ENCODE results near the gene FIGN. TPM values are rescaled to one million over a fixed set of nuclear protein-coding genes. Genes with fewer than 3 reads are reported as not detected.

Gene FIGN
- total RNA-seq, 4 donors from 2014 or later = 5.8 to 12.0 (median 11.1) TPM

DNA sequence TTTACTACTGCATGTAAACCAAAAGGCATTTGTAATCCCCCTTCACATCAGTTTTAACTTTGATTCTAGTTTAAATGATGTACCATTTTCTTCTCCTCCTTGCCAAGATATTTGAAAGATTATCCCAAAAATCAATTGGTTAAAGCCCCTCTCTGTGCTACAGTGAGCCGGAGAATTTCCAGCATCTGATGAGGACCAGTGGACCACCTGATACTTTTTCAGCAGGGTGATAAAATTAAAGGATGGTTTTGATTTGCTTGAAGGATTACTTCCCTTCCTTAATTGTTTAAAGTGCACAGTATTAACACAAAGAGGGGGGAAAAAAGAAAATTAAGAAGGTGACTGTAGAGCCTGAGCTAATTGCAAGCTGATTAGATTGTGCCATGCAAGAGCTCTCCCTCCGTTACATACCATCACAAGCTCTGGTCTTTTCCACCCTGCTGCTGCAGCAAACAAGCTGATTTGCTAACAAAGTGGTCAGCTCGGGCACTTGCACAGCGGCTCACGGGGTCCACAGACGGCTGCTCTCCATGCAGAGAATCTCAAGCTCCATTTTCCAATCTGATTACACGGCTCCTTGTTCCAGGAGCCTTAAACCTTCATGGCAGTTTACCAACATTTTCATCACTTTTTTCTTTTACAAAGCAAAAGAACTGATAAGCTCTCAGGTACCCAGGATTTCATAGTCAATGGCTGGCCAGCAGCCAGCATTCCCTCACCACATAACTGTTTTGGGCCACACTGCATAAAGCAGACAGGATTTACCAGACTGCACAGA, 22.1 kb downstream of the FIGN start:
- H3K4me1 ChIP-seq = peaks cover 11 to 31% (median 22%) of the 10 kb centered on the region in 4 donors
- 60% methylated on average over 7 of the region's 7 CpGs for WGBS
- DNase-seq (ENCODE audit: extremely low spot score) = no peak
- H3K36me3 ChIP-seq = no peaks in the 10 kb centered on the region
- no peak overlapping the region for H3K4me3 ChIP-seq
- no peaks in the 10 kb centered on the region for H3K27me3 ChIP-seq
- H3K9me3 ChIP-seq = no peaks in the 10 kb centered on the region
- intact Hi-C loops (cut with DNase I) = no loop called here
- H3K27ac ChIP-seq (replicated peaks in 1 of 4) = no peak overlapping the region
- TF ChIP-seq POLR2A (IDR thresholded peaks at IDR 0.05; ENCODE audit: low read depth) = no peak
- TF ChIP-seq, protein P1, sequence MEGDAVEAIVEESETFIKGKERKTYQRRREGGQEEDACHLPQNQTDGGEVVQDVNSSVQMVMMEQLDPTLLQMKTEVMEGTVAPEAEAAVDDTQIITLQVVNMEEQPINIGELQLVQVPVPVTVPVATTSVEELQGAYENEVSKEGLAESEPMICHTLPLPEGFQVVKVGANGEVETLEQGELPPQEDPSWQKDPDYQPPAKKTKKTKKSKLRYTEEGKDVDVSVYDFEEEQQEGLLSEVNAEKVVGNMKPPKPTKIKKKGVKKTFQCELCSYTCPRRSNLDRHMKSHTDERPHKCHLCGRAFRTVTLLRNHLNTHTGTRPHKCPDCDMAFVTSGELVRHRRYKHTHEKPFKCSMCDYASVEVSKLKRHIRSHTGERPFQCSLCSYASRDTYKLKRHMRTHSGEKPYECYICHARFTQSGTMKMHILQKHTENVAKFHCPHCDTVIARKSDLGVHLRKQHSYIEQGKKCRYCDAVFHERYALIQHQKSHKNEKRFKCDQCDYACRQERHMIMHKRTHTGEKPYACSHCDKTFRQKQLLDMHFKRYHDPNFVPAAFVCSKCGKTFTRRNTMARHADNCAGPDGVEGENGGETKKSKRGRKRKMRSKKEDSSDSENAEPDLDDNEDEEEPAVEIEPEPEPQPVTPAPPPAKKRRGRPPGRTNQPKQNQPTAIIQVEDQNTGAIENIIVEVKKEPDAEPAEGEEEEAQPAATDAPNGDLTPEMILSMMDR (IDR thresholded peaks at IDR 0.05) = no peak
- TF ChIP-seq EP300 (IDR thresholded peaks at IDR 0.05) = no peak
- TF ChIP-seq POLR2AphosphoS5 (IDR thresholded peaks at IDR 0.05) = no peak

- Histone ChIP-seq H3K9me3 (no peaks in the 10 kb centered on the region), H3K36me3 (no peaks in the 10 kb centered on the region), H3K27me3 (no peaks in the 10 kb centered on the region), H3K27ac (replicated peaks in 1 of 4) (no peak overlapping the region), H3K4me1 (peaks cover 10 to 23% (median 15%) of the 10 kb centered on the region in 4 donors), H3K4me3 (no peak overlapping the region)
- 78% methylated on average over 5 of the region's 5 CpGs for WGBS
- DNase-seq (ENCODE audit: extremely low spot score) = no peak
- intact Hi-C loops (cut with DNase I) = no loop called here
- TF ChIP-seq EP300 (IDR thresholded peaks at IDR 0.05) (no peak), POLR2A (IDR thresholded peaks at IDR 0.05; ENCODE audit: low read depth) (no peak), POLR2AphosphoS5 (IDR thresholded peaks at IDR 0.05) (no peak)
- TF ChIP-seq, protein P1 (IDR thresholded peaks at IDR 0.05) = no peak
Observed at GRCh38 chr2:163711699-163712098, 24.1 kb downstream of the FIGN start.

DNA sequence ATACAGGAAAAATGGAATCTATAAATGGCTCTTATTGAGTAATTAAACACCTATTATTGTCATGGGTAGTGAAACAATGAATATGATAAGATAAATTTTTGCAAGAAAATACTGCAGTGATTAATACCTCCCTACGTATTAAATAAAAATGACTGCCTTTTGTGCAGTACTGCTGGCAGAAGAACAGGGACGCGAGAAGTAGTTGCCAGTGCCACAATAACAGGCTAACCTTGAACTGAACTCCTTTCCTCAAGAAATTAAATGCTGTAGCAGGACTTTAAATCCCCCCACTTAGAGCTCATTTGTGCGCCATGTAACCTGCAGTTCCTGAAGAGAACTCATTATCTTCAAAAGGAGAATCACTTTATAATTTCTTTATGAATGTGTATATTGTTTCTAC, 24.6 kb downstream of the FIGN start:
- intact Hi-C loops (cut with DNase I) = no loop called here

GRCh38 chr2:163709270-163709669, 26.5 kb downstream of the FIGN start:
- TF ChIP-seq POLR2A (IDR thresholded peaks at IDR 0.05; ENCODE audit: low read depth) = no peak
- no peak for TF ChIP-seq POLR2AphosphoS5 (IDR thresholded peaks at IDR 0.05)
- TF ChIP-seq, protein P1 (IDR thresholded peaks at IDR 0.05) = no peak
- TF ChIP-seq EP300 (IDR thresholded peaks at IDR 0.05) = no peak
- no peaks in the 10 kb centered on the region for H3K9me3 ChIP-seq
- DNase-seq (ENCODE audit: extremely low spot score) = no peak
- no peaks in the 10 kb centered on the region for H3K27me3 ChIP-seq
- 92% methylated on average over 2 of the region's 2 CpGs for WGBS
- no peak overlapping the region for H3K4me3 ChIP-seq
- H3K4me1 ChIP-seq = peaks cover 9 to 23% (median 11%) of the 10 kb centered on the region in 4 donors
- H3K36me3 ChIP-seq = no peaks in the 10 kb centered on the region
- intact Hi-C loops (cut with DNase I) = no loop called here
- H3K27ac ChIP-seq (replicated peaks in 1 of 4) = no peak overlapping the region

More for the DNA sequence above, 24.6 kb downstream of the FIGN start:
- Histone ChIP-seq H3K27me3 (no peaks in the 10 kb centered on the region), H3K9me3 (no peaks in the 10 kb centered on the region), H3K27ac (replicated peaks in 1 of 4) (no peak overlapping the region), H3K36me3 (no peaks in the 10 kb centered on the region), H3K4me3 (no peak overlapping the region), H3K4me1 (peaks cover 10 to 23% (median 15%) of the 10 kb centered on the region in 4 donors)
- no peak for DNase-seq (ENCODE audit: extremely low spot score)
- TF ChIP-seq, protein P1 (IDR thresholded peaks at IDR 0.05) = no peak
- no peak for TF ChIP-seq EP300 (IDR thresholded peaks at IDR 0.05)
- TF ChIP-seq POLR2AphosphoS5 (IDR thresholded peaks at IDR 0.05) = no peak
- TF ChIP-seq POLR2A (IDR thresholded peaks at IDR 0.05; ENCODE audit: low read depth) = no peak
- 77% methylated on average over 4 of the region's 4 CpGs for WGBS
